Measurements from ENCODE around the gene MED12L.
A peak's percentile ranks its signal among the peaks of the same experiment; 100 is the strongest.

MED12L gene

GRCh38 chr3:151305775-151306151 lies 220.3 kb downstream of the MED12L start:
- H4K20me1 ChIP-seq (ENCODE audit: insufficient read depth): no peaks in the 10 kb centered on the region
- H3K27ac ChIP-seq: no peak overlapping the region
- no peak overlapping the region for H3K4me3 ChIP-seq (IDR thresholded peaks at IDR 0.05; ENCODE audit: insufficient read depth, low read depth, low read length)
- peaks cover 31% of the 10 kb centered on the region for H3K4me1 ChIP-seq (ENCODE audit: low read depth, poor library complexity, severe bottlenecking)
- peak overlapping the region; percentile 61 for H3K4me2 ChIP-seq
- H3K9ac ChIP-seq: no peak overlapping the region
- no peaks in the 10 kb centered on the region for H3K27me3 ChIP-seq (ENCODE audit: insufficient read depth, low read depth)
- no peak for TF ChIP-seq CTCF (conservative IDR thresholded peaks at IDR 0.05; ENCODE audit: low read depth, low read length)
- H3K79me2 ChIP-seq (ENCODE audit: insufficient read depth, low read depth): no peaks in the 10 kb centered on the region
- H2AFZ ChIP-seq (ENCODE audit: low read depth): no peak overlapping the region
- no peaks in the 10 kb centered on the region for H3K36me3 ChIP-seq (ENCODE audit: insufficient read depth)

DNA sequence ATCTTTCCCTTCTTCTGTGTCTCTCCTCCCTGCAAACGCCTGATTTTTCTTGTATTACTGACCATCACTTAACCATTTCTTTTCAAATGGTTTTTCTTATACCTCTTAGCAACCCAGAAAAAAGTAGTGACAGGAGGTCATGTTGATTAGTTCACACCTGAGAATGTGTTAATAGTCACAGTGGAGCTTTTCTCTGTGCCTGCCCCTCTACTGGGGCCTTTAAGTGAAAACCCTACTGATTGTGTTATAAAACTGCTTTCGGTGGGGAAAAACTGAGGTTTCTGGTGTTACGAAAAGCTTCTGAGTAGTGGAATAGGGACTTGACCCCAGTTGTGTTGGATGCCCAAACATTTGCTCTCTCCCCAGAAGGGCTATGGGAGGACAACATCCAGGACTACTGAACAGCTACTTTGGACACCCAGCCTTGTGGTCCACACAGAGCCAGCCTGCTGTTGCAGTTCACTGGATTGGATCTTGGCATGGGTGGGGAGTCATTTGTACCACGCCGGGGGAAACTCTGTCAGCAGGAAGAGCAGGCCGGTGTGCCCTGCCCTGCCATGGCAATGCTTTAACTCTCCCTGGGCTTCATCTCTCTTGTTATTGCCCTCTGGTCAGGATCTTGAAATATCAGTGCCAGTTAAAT lies 220.8 kb downstream of the MED12L start:
- Histone ChIP-seq H3K4me2 (peak overlapping the region; percentile 61), H3K4me1 (ENCODE audit: low read depth, poor library complexity, severe bottlenecking) (peaks cover 31% of the 10 kb centered on the region), H3K9ac (no peak overlapping the region), H2AFZ (ENCODE audit: low read depth) (no peak overlapping the region), H4K20me1 (ENCODE audit: insufficient read depth) (no peaks in the 10 kb centered on the region), H3K27me3 (ENCODE audit: insufficient read depth, low read depth) (no peaks in the 10 kb centered on the region), H3K79me2 (ENCODE audit: insufficient read depth, low read depth) (no peaks in the 10 kb centered on the region), H3K36me3 (ENCODE audit: insufficient read depth) (no peaks in the 10 kb centered on the region), H3K27ac (no peak overlapping the region), H3K4me3 (IDR thresholded peaks at IDR 0.05; ENCODE audit: insufficient read depth, low read depth, low read length) (no peak overlapping the region)
- TF ChIP-seq CTCF (conservative IDR thresholded peaks at IDR 0.05; ENCODE audit: low read depth, low read length): no peak

DNA sequence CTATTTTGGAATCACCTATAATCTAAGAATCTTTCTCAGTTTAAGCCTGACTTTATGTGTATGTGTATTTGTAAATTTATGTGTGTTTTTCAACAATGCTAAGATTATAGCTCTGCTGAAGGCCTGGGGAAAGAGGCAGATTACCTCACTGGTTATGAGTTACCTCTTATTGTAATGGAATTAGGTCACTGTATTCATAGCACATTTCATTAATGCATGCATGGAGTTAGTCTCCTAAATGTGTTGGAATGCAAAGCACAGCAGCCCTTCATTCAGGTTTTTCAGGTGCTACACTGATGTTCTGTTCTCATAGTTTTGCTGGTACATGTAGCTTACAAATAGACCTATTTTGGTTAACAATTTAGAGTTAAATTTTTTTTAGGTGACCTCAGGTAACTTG lies 221.7 kb downstream of the MED12L start:
- H3K27ac ChIP-seq: no peak overlapping the region
- no peaks in the 10 kb centered on the region for H3K27me3 ChIP-seq (ENCODE audit: insufficient read depth, low read depth)
- H2AFZ ChIP-seq (ENCODE audit: low read depth): no peak overlapping the region
- H4K20me1 ChIP-seq (ENCODE audit: insufficient read depth): no peaks in the 10 kb centered on the region
- H3K9ac ChIP-seq: no peak overlapping the region
- H3K4me1 ChIP-seq (ENCODE audit: low read depth, poor library complexity, severe bottlenecking): peaks cover 31% of the 10 kb centered on the region
- H3K4me2 ChIP-seq: no peak overlapping the region
- H3K4me3 ChIP-seq (IDR thresholded peaks at IDR 0.05; ENCODE audit: insufficient read depth, low read depth, low read length): no peak overlapping the region
- H3K36me3 ChIP-seq (ENCODE audit: insufficient read depth): no peaks in the 10 kb centered on the region
- H3K79me2 ChIP-seq (ENCODE audit: insufficient read depth, low read depth): no peaks in the 10 kb centered on the region
- no peak for TF ChIP-seq CTCF (conservative IDR thresholded peaks at IDR 0.05; ENCODE audit: low read depth, low read length)

- Histone ChIP-seq H3K4me3 (IDR thresholded peaks at IDR 0.05; ENCODE audit: insufficient read depth, low read depth, low read length) (no peak overlapping the region), H4K20me1 (ENCODE audit: insufficient read depth) (no peaks in the 10 kb centered on the region), H3K4me2 (no peak overlapping the region), H3K27ac (no peak overlapping the region), H3K36me3 (ENCODE audit: insufficient read depth) (no peaks in the 10 kb centered on the region), H2AFZ (ENCODE audit: low read depth) (no peak overlapping the region), H3K27me3 (ENCODE audit: insufficient read depth, low read depth) (no peaks in the 10 kb centered on the region), H3K4me1 (ENCODE audit: low read depth, poor library complexity, severe bottlenecking) (peaks cover 31% of the 10 kb centered on the region), H3K79me2 (ENCODE audit: insufficient read depth, low read depth) (no peaks in the 10 kb centered on the region), H3K9ac (no peak overlapping the region)
- TF ChIP-seq CTCF (conservative IDR thresholded peaks at IDR 0.05; ENCODE audit: low read depth, low read length): no peak
These were observed 222.4 kb downstream of the MED12L start for GRCh38 chr3:151307583-151308488.
